GM21381 (cell line): ENCODE results near the gene OCRL.

Source experiments
- ATAC-seq: cut with Tn5 transposase; IDR thresholded peaks from one replicate; pipeline ENCODE4 v1.9.1; 2021; ENCODE audit warnings: mild to moderate bottlenecking, moderate library complexity; ENCODE audit not compliant: unreplicated experiment

Gene OCRL

DNA sequence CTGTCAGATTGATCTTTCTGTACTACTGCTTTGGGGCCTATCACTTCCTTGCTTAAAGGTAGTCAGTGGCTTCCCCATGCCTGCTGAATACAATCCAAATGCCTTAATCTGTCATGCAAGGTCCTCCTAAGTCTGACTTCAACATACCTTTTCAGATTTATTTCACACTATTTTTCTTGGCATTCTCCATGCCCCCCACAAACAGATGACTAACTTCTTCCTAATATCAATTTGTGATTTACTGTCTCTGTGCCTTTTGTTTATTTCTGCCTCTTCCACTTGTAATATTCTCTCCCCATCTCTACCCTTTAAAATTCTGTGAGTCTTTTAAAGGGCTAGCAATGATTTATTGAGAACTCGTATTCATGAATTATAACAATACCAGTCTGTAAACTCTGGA is 41.8 kb downstream of the OCRL start:
- no peak for ATAC-seq

DNA sequence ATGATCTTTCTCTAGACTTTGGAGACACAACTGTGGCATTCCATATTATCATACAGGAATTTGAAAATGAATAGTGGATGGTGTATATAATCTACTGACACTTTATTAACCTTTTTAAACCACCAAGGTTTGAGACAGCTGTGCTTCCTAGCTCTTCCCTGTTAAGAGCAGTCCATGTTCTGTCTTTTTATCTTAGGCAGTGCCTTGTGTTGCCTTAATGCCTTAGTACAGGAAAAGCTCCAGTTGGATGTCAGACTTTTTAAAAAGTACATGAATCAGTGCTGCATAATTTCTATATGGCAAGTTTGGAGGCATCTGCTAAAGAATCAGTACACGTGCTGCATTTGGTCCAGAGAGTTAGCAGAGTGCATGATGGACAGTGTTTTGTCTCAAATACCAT is 45.1 kb downstream of the OCRL start:
- no peak for ATAC-seq

DNA sequence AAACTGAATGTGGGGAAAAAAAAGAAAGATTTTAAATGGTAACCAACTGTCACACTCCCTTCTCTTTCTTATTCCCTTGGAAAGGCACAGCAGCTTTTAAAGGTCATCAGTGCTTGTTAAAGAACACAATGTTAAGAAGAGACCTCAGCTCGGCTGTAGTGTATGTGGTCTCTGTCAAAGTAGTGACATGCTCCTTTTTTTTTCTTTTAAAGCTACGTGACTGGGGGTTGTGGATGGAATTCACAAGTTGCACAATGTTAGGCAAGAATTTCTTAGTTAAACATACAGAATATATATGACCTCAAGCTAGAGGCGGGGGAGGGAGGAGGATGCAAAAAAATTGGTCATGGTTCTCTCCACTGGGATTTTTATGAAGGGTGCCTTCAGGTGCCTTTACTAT is 45.6 kb downstream of the OCRL start:
- no peak for ATAC-seq

DNA sequence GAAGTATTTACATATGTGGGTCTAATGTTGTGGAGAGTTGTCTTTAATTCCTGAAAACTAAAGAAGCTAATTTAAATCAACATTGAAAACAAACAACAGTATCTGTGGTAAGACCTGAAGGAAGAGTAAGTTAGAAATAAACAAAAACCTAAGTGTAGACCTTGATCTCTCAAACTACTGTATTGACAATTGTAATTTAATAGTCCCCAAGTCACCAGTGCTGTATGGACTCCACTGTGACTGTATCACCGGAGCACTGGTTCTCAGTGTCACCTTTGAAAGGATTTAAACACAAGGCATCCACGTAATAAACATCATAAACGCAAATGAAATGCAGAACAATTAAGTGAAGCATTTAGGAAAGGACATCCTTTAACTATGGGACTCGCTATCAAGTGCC is 46.4 kb downstream of the OCRL start:
- ATAC-seq: no peak

DNA sequence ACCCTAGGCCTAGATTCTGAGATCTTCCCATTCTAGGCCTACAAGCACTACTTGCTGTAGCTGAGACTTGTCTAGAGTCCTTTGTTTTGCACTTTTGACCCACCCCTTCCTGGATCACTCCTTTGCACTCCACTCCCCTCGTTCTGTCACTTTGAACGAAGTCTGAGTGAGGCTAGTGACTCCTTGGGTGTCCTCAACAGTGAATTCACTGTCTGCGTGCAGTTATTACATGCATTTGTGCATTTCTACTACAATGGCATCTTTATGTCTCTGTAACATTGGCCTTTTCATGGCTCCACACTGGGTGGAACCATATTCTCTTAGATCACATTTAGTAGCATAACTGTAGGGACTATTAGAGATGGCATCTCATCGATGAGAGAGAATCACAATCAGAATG is 50.5 kb downstream of the OCRL start:
- no peak for ATAC-seq

DNA sequence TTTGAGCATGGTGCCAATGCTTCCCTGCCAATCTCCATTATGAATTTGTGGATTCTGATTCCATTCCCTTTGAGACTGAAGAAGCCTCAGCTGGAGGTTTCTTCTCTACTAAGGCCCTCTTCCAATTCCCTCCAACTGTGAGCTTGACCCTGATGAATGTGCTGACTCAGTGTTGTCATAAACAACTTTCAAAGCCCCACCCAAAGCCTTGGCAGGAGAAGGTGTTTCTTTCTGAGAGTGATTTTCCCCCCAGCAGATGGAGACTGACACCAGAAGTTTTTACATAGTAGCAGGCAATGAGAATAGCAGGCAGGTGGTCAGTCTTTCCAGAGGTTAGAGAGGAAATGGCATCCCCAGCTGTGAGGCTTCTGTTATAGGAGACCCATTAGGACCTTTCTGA is 53.1 kb downstream of the OCRL start:
- no peak for ATAC-seq

DNA sequence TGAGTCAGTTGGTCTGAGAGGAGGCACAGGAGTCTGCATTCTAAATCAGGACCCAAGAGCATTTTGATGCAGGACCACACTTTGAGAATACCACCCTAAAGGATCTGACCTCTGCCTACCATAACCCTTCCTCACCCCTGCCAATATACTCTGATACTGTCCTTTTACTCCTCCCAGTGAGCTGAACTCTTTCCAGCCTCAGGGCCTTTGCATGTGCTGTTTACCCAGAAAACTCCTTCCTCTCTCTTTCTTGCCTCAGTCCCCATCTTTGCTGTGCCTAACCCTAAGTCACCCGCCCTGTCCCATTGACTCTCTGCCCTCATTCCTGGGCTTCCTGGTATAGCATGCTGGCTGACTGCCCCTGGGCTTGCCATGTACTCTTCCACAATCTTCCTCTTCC is 54.7 kb downstream of the OCRL start:
- no peak for ATAC-seq

DNA sequence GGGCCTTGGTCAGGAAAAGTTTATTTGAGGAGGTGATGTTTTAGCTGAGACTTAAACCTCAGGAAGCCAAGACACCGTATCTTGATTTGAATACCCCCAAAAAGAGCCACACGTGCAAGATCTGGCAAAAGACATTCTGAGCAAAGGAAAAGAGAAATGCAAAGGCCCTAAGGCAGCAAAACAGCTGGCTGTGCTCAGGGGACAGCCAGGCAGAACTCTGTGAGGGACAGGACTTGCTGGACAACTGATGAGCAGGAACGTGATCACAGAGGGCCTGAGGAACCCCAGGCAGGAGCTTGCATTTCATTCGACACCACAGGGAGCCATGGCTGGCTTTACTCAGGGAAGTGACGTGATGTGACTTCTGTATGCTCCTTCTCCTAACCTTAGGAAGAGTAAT is 56.0 kb downstream of the OCRL start:
- ATAC-seq: no peak

DNA sequence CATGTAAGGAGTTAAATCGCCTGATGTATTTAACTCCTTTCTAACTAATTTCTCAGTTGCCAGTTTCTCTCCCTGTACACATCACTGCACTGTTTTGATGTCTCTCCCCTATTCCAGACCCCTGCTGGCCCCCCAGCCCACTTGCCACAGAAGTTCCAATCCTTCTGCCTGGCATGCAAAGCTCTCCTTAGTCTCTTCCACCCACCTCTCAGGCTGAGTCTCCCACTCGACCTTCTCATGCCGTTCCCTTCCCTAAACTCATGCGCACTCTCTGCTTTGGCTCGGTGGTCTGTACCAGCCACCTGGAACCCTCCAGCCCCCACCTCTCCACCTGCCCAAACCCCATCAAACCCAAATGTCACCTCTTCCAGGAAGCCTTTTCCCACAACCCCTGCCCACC is 57.8 kb downstream of the OCRL start:
- ATAC-seq: no peak

DNA sequence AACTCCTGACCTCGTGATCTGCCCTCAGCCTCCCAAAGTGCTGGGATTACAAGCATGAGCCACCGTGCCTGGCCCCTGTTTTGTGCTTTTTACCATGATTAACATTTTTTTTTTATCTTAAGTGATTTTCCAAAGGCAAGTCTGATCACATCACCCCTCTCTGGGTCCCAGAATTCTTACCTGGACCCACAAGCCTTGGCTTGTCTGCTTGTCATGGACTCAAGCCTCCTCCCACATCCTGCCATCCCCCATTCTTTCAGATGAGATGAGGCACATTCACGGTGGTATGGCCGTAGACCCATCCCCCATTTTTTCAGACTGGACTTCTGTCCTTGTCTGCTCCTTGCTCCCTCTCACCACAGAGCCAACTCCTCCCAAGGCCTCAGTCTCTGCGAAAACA is 59.4 kb downstream of the OCRL start:
- no peak for ATAC-seq

DNA sequence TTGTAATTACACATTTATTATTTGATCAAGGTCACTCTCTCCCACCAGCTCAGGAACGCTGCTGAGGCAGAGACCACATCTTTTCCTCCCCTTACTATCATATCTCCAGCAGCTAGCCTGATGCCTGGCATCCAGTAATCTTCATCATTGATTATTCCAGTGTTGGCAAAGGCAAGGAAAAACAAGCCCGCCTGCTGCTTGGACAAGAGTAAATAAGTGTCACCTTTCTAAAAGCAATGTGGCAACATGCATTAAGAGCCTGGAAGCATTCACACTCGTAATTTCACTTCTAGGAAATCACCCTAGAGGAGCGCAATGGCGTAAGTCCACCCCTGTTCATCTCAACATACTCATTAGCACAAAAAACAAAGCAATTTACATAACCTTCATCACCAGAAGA is 59.9 kb downstream of the OCRL start:
- no peak for ATAC-seq

DNA sequence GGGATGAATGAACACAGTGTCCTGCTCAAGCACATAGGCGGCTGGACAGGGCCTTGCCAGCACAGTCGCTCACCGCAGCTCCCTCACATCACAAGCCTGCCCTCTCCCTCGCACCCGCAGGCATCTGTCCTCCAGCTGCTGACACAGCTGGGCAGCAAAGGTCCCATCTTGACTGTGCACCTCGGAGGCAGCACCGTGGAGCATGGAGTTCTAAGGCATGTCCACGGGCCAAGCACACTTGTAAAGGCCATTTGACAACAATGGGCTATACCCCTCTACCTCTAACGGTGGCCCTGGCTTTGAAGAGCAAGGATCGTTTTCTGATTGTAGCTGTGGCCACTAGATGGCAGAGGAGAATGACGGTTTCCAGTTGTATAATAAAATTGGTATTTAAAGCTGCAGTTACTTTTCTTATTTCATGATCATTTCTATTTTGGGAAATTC is 60.9 kb downstream of the OCRL start:
- ATAC-seq: no peak

DNA sequence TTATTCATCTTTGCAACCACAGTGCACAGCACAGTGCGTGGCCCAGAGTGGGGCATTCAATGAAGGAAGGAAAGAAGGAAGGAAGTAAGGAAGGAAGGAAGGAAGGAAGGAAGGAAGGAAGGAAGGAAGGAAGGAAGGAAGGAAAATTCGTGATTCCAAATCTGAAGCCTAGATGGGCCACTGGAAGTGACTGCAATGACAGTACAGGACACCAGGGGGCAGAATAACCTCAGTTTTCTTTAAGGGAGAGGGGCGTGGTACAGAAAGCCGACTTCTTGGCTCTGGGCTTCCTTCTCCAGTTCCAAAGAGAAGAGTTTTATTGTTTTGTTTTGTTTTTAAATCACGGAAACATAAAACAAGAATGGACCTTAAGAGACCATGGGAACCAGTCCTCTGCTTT is 66.9 kb downstream of the OCRL start:
- peak; percentile 43 for ATAC-seq

DNA sequence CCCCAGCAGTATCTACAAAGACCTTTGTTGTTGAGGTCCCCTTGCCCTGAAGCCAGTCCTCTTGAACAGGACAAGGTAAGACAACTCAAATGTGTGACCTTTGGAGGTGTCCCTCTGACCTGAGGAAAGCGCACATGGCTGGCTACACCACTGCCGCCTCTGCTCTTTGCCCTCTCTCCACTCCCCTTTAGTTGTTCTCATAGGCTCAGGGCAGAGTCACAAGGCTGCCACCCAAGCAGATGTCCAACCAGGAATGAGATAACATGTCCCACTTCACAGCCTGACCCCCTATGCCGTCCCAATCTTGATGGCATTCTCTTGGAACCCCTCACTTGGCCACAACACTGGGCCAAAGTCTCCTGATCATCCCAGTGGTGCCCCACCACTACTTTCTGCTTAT is 68.4 kb downstream of the OCRL start:
- ATAC-seq: no peak

DNA sequence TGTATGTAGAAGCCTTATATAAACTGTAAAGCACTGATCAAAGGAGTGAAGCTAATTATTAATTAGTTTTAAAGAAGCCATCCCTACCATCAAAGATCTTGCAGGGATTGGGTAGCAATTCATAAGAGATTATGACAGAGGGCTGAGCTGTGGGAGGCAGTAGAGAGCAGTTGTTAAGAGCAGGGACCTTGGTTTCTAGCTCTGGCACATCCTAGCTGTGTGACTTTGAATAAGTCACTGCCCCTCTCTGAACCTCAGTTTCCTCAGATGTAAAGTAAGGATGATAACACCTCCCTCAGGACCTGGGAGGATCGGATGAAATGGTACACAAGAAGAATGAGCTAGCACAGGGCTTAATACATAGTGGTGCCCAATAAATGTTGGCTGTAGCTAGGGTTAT is 69.3 kb downstream of the OCRL start:
- no peak for ATAC-seq

DNA sequence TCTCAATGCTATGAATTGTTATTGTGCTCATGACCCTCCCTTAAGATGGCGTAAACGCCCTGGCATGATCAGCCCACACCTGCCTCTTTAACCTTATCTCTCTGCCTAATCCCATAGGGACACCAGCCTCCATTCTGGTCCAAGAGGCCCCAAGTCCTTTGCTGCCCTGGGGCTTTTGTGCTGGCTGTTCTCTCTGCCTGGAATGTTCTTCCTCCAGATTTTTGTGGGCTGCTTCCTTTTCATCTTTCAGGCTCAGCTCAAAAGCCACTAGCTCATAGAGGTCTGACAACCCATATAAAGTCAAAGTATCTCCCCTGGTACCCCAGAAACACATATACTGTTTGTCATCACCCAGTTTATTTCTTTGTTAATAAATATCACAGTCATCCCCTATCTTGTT is 72.3 kb downstream of the OCRL start:
- ATAC-seq: no peak

DNA sequence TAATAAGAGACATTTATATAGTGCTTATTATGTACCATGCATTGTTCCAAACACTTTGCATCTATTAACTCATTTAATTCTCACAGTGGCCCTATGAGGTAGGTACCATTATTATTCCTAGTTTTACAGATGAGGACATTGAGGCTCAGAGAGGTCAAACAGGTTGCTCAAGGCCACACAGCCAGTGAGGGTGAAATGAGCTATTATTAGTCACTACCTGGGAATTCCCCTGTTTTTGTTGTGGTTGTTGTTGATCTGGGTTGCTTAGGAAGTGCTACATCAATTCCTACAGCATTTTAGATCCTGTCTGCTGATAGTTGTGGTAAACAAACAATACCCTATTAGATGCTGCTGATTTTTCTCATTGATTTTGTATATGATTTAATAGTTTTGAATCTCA is 73.5 kb downstream of the OCRL start:
- no peak for ATAC-seq

DNA sequence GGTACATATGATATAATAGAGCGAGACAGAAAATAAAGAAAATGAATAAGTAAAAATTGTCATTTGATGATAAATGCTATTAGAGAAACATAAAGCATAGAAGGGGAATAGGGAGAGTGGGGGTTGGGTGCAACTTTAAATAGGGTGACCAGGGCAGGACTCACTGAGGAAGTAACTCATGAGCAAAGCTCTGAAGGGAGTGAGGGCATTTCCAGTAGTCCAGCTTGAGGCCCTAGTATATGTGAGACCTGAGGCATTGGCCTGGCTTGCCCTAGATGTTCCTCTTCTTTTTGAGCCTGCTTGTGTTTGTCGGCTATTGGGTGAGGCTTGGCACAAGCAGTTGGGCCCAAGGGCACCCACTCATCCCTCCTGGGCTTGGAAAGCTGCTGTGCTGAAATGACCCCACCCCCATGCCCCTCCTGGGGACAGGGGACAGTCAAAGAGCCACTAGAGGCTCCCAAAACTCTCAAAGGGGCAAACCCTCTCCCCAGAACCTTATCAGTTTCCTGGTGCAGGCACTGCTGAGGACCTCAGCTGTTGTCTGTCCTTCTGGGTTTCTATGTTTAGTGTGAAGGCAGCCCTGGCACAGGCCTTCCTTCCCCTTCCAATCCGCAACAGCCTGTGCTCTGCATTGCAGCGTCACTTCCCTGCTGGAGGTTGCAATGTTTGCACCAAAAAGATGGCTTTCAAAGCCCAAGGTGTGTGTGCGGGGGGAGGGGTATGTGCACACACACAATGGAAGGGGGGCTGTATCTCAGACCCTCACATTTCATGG is 74.6 kb downstream of the OCRL start:
- ATAC-seq: no peak

DNA sequence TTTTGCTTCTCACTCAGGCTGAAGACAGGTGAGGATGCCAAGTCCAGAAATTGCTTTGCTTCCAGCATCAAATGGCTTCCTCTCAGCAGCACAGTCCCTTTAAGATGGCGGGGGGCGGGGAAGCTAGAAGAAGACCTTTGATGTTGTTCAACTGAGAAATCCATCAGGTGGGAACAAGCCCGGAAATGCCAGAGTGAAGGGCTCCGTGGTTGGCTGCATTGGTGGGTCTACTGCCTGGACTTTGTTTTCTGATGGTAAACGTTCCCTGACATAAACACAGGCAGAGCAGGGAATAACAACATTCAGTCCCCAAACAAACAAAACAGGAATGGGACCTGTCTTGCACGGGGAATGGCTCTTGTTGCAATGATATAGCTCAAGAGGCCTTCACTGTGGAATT is 77.4 kb downstream of the OCRL start:
- no peak for ATAC-seq

DNA sequence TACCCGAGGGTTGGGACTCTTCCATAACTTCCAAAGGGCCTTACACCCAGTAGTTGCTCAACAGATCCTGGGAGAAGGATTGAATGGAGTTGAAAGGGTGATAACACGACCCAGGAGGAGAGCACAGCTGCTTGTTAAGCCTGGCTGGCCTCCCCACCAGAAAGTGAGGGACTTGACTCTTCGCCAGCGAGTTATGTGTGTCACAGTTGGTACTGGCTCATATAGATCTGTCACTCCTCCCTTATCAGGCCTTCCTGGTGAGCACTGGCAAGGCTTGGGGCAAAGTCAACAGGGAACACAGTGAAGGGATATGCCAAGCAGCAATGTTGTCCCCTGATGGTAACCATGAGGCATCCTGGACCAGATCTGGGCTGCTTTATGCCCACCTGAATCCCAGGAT is 78.9 kb downstream of the OCRL start:
- ATAC-seq: no peak

DNA sequence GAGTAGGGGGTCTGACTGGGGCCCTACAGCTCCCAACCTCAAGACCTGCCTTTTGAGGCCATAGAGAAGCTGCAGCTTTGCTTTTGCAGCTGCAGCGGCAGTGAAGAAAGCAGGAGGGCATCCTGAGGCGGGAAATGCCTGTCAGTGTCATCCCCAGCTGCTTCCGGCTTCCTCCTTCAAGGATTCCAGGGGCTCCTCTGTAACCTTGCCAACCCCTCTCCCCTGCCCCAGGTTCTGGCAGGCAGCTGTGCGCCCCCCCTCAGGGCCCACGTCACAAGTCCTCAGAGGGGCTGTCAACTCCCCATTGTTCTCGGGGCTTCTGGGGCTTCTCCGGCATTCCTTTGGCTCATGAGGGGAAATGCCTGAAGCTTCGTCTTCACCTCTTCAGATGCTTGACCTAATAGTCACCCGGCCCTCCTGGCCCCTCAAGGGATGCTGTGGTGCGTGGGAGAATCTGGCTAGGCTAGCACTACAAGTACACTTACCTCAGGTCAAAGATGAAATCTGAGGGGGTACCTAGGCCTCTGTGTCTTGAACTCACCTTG is 82.8 kb downstream of the OCRL start:
- ATAC-seq: no peak

DNA sequence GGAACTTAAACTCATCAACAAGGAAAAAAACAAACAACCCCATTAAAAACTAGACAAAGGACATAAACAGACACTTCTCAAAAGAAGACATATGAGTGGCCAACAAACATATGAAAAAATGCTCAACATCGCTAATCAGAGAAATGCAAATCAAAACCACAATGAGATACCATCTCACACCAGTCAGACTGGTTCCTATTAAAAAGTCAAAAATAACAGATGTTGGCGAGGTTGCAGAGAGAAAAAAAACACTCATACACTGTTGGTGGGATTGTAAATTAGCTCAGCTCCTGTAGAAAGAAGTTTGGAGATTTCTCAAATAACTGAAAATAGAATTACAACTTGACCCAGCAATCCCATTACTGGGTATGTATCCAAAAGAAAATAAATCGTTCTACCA is 86.0 kb downstream of the OCRL start:
- no peak for ATAC-seq

DNA sequence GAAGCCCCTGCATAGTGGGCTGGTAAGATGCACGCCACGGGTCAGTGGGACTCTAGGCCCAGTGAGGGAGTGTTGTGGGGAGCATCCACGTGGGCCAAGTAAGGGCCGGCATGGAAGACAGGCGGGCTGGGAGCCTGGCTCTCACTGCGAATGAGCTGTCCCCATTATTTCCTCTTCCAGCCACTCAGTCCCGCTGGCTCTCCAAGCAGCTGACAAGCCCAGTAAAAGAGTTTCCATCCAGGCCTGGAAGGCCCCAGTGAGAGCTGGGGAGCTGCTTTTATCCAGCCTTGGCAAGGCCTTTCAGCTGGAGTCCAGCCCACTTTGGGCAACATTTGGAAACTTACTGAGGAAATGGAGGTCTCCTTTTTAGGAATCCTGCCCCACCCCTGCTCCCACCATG is 89.8 kb downstream of the OCRL start:
- no peak for ATAC-seq
